NCI-H1092 treated with DMSO at 0.1 percent for 48 hours (cell line): ENCODE data around the gene MPP4.
A peak's percentile ranks its signal among the peaks of the same experiment; 100 is the strongest.
"Not testable (repeated sequence)": the region's sequence is repeated elsewhere in the genome, so short reads cannot be mapped to it uniquely, and the experiment has no call there.

ENCODE experiments used
- DNase-seq: peaks from one replicate; lab custom pipeline; 2025; lab: John Stamatoyannopoulos, UW

Gene MPP4

GRCh38 chr2:201673546-201673945 lies 24.9 kb downstream of the MPP4 start:
- no peak for DNase-seq

GRCh38 chr2:201671205-201671604 lies 27.2 kb downstream of the MPP4 start:
- DNase-seq = not testable (repeated sequence)

GRCh38 chr2:201669865-201670264 lies 28.6 kb downstream of the MPP4 start:
- DNase-seq = no peak

- DNase-seq = no peak
These were observed 30.0 kb downstream of the MPP4 start for GRCh38 chr2:201668402-201668910.

GRCh38 chr2:201664334-201664733 lies 34.1 kb downstream of the MPP4 start:
- DNase-seq = no peak

- no peak for DNase-seq
These were observed 37.1 kb downstream of the MPP4 start for GRCh38 chr2:201661366-201661765.

- no peak for DNase-seq
These were observed 38.0 kb downstream of the MPP4 start for GRCh38 chr2:201660293-201660895.

- no peak for DNase-seq
These were observed 41.7 kb downstream of the MPP4 start for GRCh38 chr2:201656740-201657139.

GRCh38 chr2:201656102-201656501 lies 42.3 kb downstream of the MPP4 start:
- no peak for DNase-seq

GRCh38 chr2:201654616-201655384 lies 43.6 kb downstream of the MPP4 start:
- no peak for DNase-seq

- DNase-seq = no peak
These were observed 45.2 kb downstream of the MPP4 start for GRCh38 chr2:201653221-201653620.

- DNase-seq = no peak
These were observed 49.0 kb downstream of the MPP4 start for GRCh38 chr2:201649442-201649841.

- no peak for DNase-seq
These were observed 51.0 kb downstream of the MPP4 start for GRCh38 chr2:201647431-201647830.

- DNase-seq = no peak
These were observed 54.4 kb downstream of the MPP4 start for GRCh38 chr2:201644001-201644400.

GRCh38 chr2:201643216-201643890 lies 55.1 kb downstream of the MPP4 start, which contains the start of gene TMEM237:
Gene TMEM237, minus strand, starts transcription at chr2:201643503. Its CDS starts 103 bp downstream, at chr2:201643400.
- DNase-seq = peak; percentile 10

GRCh38 chr2:201642579-201643215 lies 55.7 kb downstream of the MPP4 start:
- DNase-seq = peak; percentile 83

GRCh38 chr2:201642086-201642578 lies 56.3 kb downstream of the MPP4 start:
- peak; percentile 83 for DNase-seq

- no peak for DNase-seq
These were observed 59.2 kb downstream of the MPP4 start for GRCh38 chr2:201639205-201639604.

GRCh38 chr2:201638326-201638725 lies 60.1 kb downstream of the MPP4 start:
- DNase-seq = no peak

GRCh38 chr2:201633661-201634249 lies 64.7 kb downstream of the MPP4 start:
- DNase-seq = no peak

GRCh38 chr2:201631041-201631440 lies 67.4 kb downstream of the MPP4 start:
- DNase-seq = no peak

- DNase-seq = no peak
These were observed 67.9 kb downstream of the MPP4 start for GRCh38 chr2:201630577-201630976.
